Superior temporal gyrus (tissue), 1 donor: Measurements from ENCODE around the gene ALX3.
"Not testable (repeated sequence)": the region's sequence is repeated elsewhere in the genome, so short reads cannot be mapped to it uniquely, and the experiment has no call there.

Experiments used
- DNase-seq: peaks from one replicate; pipeline ENCODE4 v3.0.0-alpha.2; 2016; ENCODE audit errors: extremely low spot score

ALX3 gene

GRCh38 chr1:110089561-110090275, 19.2 kb upstream of the ALX3 start:
- DNase-seq: no peak

GRCh38 chr1:110088739-110089316, 18.4 kb upstream of the ALX3 start:
- no peak for DNase-seq

- peak; percentile 77 for DNase-seq
Measured at GRCh38 chr1:110087812-110088738, 17.6 kb upstream of the ALX3 start.

- DNase-seq: no peak
Measured at GRCh38 chr1:110086961-110087360, 16.5 kb upstream of the ALX3 start.

GRCh38 chr1:110085671-110086070, 15.2 kb upstream of the ALX3 start:
- DNase-seq: no peak

- DNase-seq: peak; percentile 22
Measured at GRCh38 chr1:110084227-110085078, 14.0 kb upstream of the ALX3 start.

GRCh38 chr1:110083866-110084226, 13.4 kb upstream of the ALX3 start:
- DNase-seq: no peak

GRCh38 chr1:110083061-110083865, 12.8 kb upstream of the ALX3 start:
- no peak for DNase-seq

- no peak for DNase-seq
Measured at GRCh38 chr1:110082477-110082876, 12.0 kb upstream of the ALX3 start.

GRCh38 chr1:110081061-110081460, 10.6 kb upstream of the ALX3 start:
- DNase-seq: no peak

GRCh38 chr1:110079995-110080394, 9.5 kb upstream of the ALX3 start:
- DNase-seq: not testable (repeated sequence)

GRCh38 chr1:110076789-110077500, 6.5 kb upstream of the ALX3 start:
- DNase-seq: no peak

- DNase-seq: no peak
Measured at GRCh38 chr1:110074166-110074565, 3.7 kb upstream of the ALX3 start.

GRCh38 chr1:110070282-110070669, 196 bp downstream of the ALX3 start:
- DNase-seq: no peak

GRCh38 chr1:110069404-110070281, 829 bp downstream of the ALX3 start:
- no peak for DNase-seq

GRCh38 chr1:110068646-110069403, 1.6 kb downstream of the ALX3 start:
- DNase-seq: no peak

GRCh38 chr1:110067893-110068645, 2.4 kb downstream of the ALX3 start:
- DNase-seq: no peak

- DNase-seq: no peak
Measured at GRCh38 chr1:110067479-110067892, 3.0 kb downstream of the ALX3 start.
